Measurements from ENCODE around the gene CNRIP1. TPM values are rescaled to one million over a fixed set of nuclear protein-coding genes. Genes with fewer than 3 reads are reported as not detected.

Gene CNRIP1
- polyA plus RNA-seq, 2 donors, result 2.1 to 3.8 TPM

- no peaks in the 10 kb centered on the region for H3K36me3 ChIP-seq (ENCODE audit: control insufficient read depth in 2 of 2, insufficient read depth in 2 of 2, low read length in 1 of 2)
- H3K4me3 ChIP-seq (ENCODE audit: low read depth in 1 of 2, low read length in 2 of 2), result no peak overlapping the region
- H3K4me1 ChIP-seq (ENCODE audit: control insufficient read depth in 2 of 2, insufficient read depth in 2 of 2, low read length in 1 of 2), result no peaks in the 10 kb centered on the region
- no peak overlapping the region for H3K27ac ChIP-seq (ENCODE audit: low read depth in 2 of 2, low read length in 1 of 2)
- no peaks in the 10 kb centered on the region for H3K9me3 ChIP-seq (ENCODE audit: control insufficient read depth in 2 of 2, insufficient read depth in 1 of 2, low read depth in 1 of 2, low read length in 1 of 2)
- no peaks in the 10 kb centered on the region for H3K27me3 ChIP-seq (ENCODE audit: control insufficient read depth in 1 of 2, insufficient read depth in 2 of 2, low read length in 2 of 2)
- WGBS, 2 donors, result 79 to 85% methylated on average over 4 of the region's 4 CpGs
Observed at GRCh38 chr2:68341583-68341982, 21.8 kb upstream of the CNRIP1 start.

GRCh38 chr2:68341062-68341329 lies 21.2 kb upstream of the CNRIP1 start:
- no peaks in the 10 kb centered on the region for H3K9me3 ChIP-seq (ENCODE audit: control insufficient read depth in 2 of 2, insufficient read depth in 1 of 2, low read depth in 1 of 2, low read length in 1 of 2)
- H3K4me1 ChIP-seq (ENCODE audit: control insufficient read depth in 2 of 2, insufficient read depth in 2 of 2, low read length in 1 of 2), result no peaks in the 10 kb centered on the region
- H3K36me3 ChIP-seq (ENCODE audit: control insufficient read depth in 2 of 2, insufficient read depth in 2 of 2, low read length in 1 of 2), result no peaks in the 10 kb centered on the region
- no peaks in the 10 kb centered on the region for H3K27me3 ChIP-seq (ENCODE audit: control insufficient read depth in 1 of 2, insufficient read depth in 2 of 2, low read length in 2 of 2)
- WGBS, 2 donors, result 61 to 97% methylated on average over 3 of the region's 3 CpGs
- no peak overlapping the region for H3K4me3 ChIP-seq (ENCODE audit: low read depth in 1 of 2, low read length in 2 of 2)
- H3K27ac ChIP-seq (ENCODE audit: low read depth in 2 of 2, low read length in 1 of 2), result no peak overlapping the region

- Histone ChIP-seq H3K27me3 (ENCODE audit: control insufficient read depth in 1 of 2, insufficient read depth in 2 of 2, low read length in 2 of 2) (no peaks in the 10 kb centered on the region), H3K27ac (ENCODE audit: low read depth in 2 of 2, low read length in 1 of 2) (no peak overlapping the region), H3K4me3 (ENCODE audit: low read depth in 1 of 2, low read length in 2 of 2) (no peak overlapping the region), H3K4me1 (ENCODE audit: control insufficient read depth in 2 of 2, insufficient read depth in 2 of 2, low read length in 1 of 2) (no peaks in the 10 kb centered on the region), H3K9me3 (ENCODE audit: control insufficient read depth in 2 of 2, insufficient read depth in 1 of 2, low read depth in 1 of 2, low read length in 1 of 2) (no peaks in the 10 kb centered on the region), H3K36me3 (ENCODE audit: control insufficient read depth in 2 of 2, insufficient read depth in 2 of 2, low read length in 1 of 2) (no peaks in the 10 kb centered on the region)
- WGBS, 2 donors, result 61 to 72% methylated on average over 5 of the region's 5 CpGs
Observed at GRCh38 chr2:68340226-68341061, 20.7 kb upstream of the CNRIP1 start.

GRCh38 chr2:68336192-68336591 lies 16.4 kb upstream of the CNRIP1 start:
- no peaks in the 10 kb centered on the region for H3K36me3 ChIP-seq (ENCODE audit: control insufficient read depth in 2 of 2, insufficient read depth in 2 of 2, low read length in 1 of 2)
- no peak overlapping the region for H3K27ac ChIP-seq (ENCODE audit: low read depth in 2 of 2, low read length in 1 of 2)
- H3K4me1 ChIP-seq (ENCODE audit: control insufficient read depth in 2 of 2, insufficient read depth in 2 of 2, low read length in 1 of 2), result no peaks in the 10 kb centered on the region
- 73 to 85% methylated on average over 1 of the region's 1 CpG for WGBS, 2 donors
- no peaks in the 10 kb centered on the region for H3K27me3 ChIP-seq (ENCODE audit: control insufficient read depth in 1 of 2, insufficient read depth in 2 of 2, low read length in 2 of 2)
- no peaks in the 10 kb centered on the region for H3K9me3 ChIP-seq (ENCODE audit: control insufficient read depth in 2 of 2, insufficient read depth in 1 of 2, low read depth in 1 of 2, low read length in 1 of 2)
- no peak overlapping the region for H3K4me3 ChIP-seq (ENCODE audit: low read depth in 1 of 2, low read length in 2 of 2)

- Histone ChIP-seq H3K27ac (ENCODE audit: low read depth in 2 of 2, low read length in 1 of 2) (no peak overlapping the region), H3K4me1 (ENCODE audit: control insufficient read depth in 2 of 2, insufficient read depth in 2 of 2, low read length in 1 of 2) (no peaks in the 10 kb centered on the region), H3K27me3 (ENCODE audit: control insufficient read depth in 1 of 2, insufficient read depth in 2 of 2, low read length in 2 of 2) (no peaks in the 10 kb centered on the region), H3K9me3 (ENCODE audit: control insufficient read depth in 2 of 2, insufficient read depth in 1 of 2, low read depth in 1 of 2, low read length in 1 of 2) (no peaks in the 10 kb centered on the region), H3K4me3 (ENCODE audit: low read depth in 1 of 2, low read length in 2 of 2) (no peak overlapping the region), H3K36me3 (ENCODE audit: control insufficient read depth in 2 of 2, insufficient read depth in 2 of 2, low read length in 1 of 2) (no peaks in the 10 kb centered on the region)
- 64 to 65% methylated on average over 3 of the region's 3 CpGs for WGBS, 2 donors
Observed at GRCh38 chr2:68333931-68334330, 14.2 kb upstream of the CNRIP1 start.

GRCh38 chr2:68333009-68333408 lies 13.3 kb upstream of the CNRIP1 start:
- WGBS, 2 donors, result 87 to 93% methylated on average over 8 of the region's 8 CpGs
- H3K4me3 ChIP-seq (ENCODE audit: low read depth in 1 of 2, low read length in 2 of 2), result no peak overlapping the region
- no peaks in the 10 kb centered on the region for H3K27me3 ChIP-seq (ENCODE audit: control insufficient read depth in 1 of 2, insufficient read depth in 2 of 2, low read length in 2 of 2)
- no peaks in the 10 kb centered on the region for H3K36me3 ChIP-seq (ENCODE audit: control insufficient read depth in 2 of 2, insufficient read depth in 2 of 2, low read length in 1 of 2)
- H3K9me3 ChIP-seq (ENCODE audit: control insufficient read depth in 2 of 2, insufficient read depth in 1 of 2, low read depth in 1 of 2, low read length in 1 of 2), result no peaks in the 10 kb centered on the region
- no peaks in the 10 kb centered on the region for H3K4me1 ChIP-seq (ENCODE audit: control insufficient read depth in 2 of 2, insufficient read depth in 2 of 2, low read length in 1 of 2)
- no peak overlapping the region for H3K27ac ChIP-seq (ENCODE audit: low read depth in 2 of 2, low read length in 1 of 2)

GRCh38 chr2:68330691-68331090 lies 10.9 kb upstream of the CNRIP1 start:
- H3K27me3 ChIP-seq (ENCODE audit: control insufficient read depth in 1 of 2, insufficient read depth in 2 of 2, low read length in 2 of 2), result no peaks in the 10 kb centered on the region
- no peak overlapping the region for H3K27ac ChIP-seq (ENCODE audit: low read depth in 2 of 2, low read length in 1 of 2)
- H3K4me1 ChIP-seq (ENCODE audit: control insufficient read depth in 2 of 2, insufficient read depth in 2 of 2, low read length in 1 of 2), result no peaks in the 10 kb centered on the region
- H3K4me3 ChIP-seq (ENCODE audit: low read depth in 1 of 2, low read length in 2 of 2), result no peak overlapping the region
- no peaks in the 10 kb centered on the region for H3K9me3 ChIP-seq (ENCODE audit: control insufficient read depth in 2 of 2, insufficient read depth in 1 of 2, low read depth in 1 of 2, low read length in 1 of 2)
- no peaks in the 10 kb centered on the region for H3K36me3 ChIP-seq (ENCODE audit: control insufficient read depth in 2 of 2, insufficient read depth in 2 of 2, low read length in 1 of 2)
- WGBS, 2 donors, result 58 to 73% methylated on average over 2 of the region's 2 CpGs

GRCh38 chr2:68328901-68329300 lies 9.2 kb upstream of the CNRIP1 start:
- no peaks in the 10 kb centered on the region for H3K27me3 ChIP-seq (ENCODE audit: control insufficient read depth in 1 of 2, insufficient read depth in 2 of 2, low read length in 2 of 2)
- H3K4me1 ChIP-seq (ENCODE audit: control insufficient read depth in 2 of 2, insufficient read depth in 2 of 2, low read length in 1 of 2), result no peaks in the 10 kb centered on the region
- 67 to 80% methylated on average over 5 of the region's 5 CpGs for WGBS, 2 donors

GRCh38 chr2:68325056-68325455 lies 5.3 kb upstream of the CNRIP1 start:
- no peaks in the 10 kb centered on the region for H3K9me3 ChIP-seq (ENCODE audit: control insufficient read depth in 2 of 2, insufficient read depth in 1 of 2, low read depth in 1 of 2, low read length in 1 of 2)
- no peak overlapping the region for H3K4me3 ChIP-seq (ENCODE audit: low read depth in 1 of 2, low read length in 2 of 2)
- no peaks in the 10 kb centered on the region for H3K36me3 ChIP-seq (ENCODE audit: control insufficient read depth in 2 of 2, insufficient read depth in 2 of 2, low read length in 1 of 2)
- 70 to 78% methylated on average over 3 of the region's 3 CpGs for WGBS, 2 donors
- no peaks in the 10 kb centered on the region for H3K4me1 ChIP-seq (ENCODE audit: control insufficient read depth in 2 of 2, insufficient read depth in 2 of 2, low read length in 1 of 2)
- H3K27ac ChIP-seq (ENCODE audit: low read depth in 2 of 2, low read length in 1 of 2), result no peak overlapping the region
- H3K27me3 ChIP-seq (ENCODE audit: control insufficient read depth in 1 of 2, insufficient read depth in 2 of 2, low read length in 2 of 2), result peaks cover 0 to 2% of the 10 kb centered on the region in 2 donors

More at GRCh38 chr2:68328901-68329300, 9.2 kb upstream of the CNRIP1 start:
- Histone ChIP-seq H3K36me3 (ENCODE audit: control insufficient read depth in 2 of 2, insufficient read depth in 2 of 2, low read length in 1 of 2) (no peaks in the 10 kb centered on the region), H3K4me3 (ENCODE audit: low read depth in 1 of 2, low read length in 2 of 2) (no peak overlapping the region), H3K27ac (ENCODE audit: low read depth in 2 of 2, low read length in 1 of 2) (no peak overlapping the region), H3K9me3 (ENCODE audit: control insufficient read depth in 2 of 2, insufficient read depth in 1 of 2, low read depth in 1 of 2, low read length in 1 of 2) (no peaks in the 10 kb centered on the region)

- H3K36me3 ChIP-seq (ENCODE audit: control insufficient read depth in 2 of 2, insufficient read depth in 2 of 2, low read length in 1 of 2), result peaks cover 0 to 2% of the 10 kb centered on the region in 2 donors
- no peaks in the 10 kb centered on the region for H3K9me3 ChIP-seq (ENCODE audit: control insufficient read depth in 2 of 2, insufficient read depth in 1 of 2, low read depth in 1 of 2, low read length in 1 of 2)
- H3K4me3 ChIP-seq (ENCODE audit: low read depth in 1 of 2, low read length in 2 of 2), result peak overlapping the region; percentile 48 to 62
- 7 to 10% methylated on average over 11 of the region's 11 CpGs for WGBS, 2 donors
- H3K27me3 ChIP-seq (ENCODE audit: control insufficient read depth in 1 of 2, insufficient read depth in 2 of 2, low read length in 2 of 2), result peaks cover 0 to 5% of the 10 kb centered on the region in 2 donors
- peaks cover 4 to 9% of the 10 kb centered on the region in 2 donors for H3K4me1 ChIP-seq (ENCODE audit: control insufficient read depth in 2 of 2, insufficient read depth in 2 of 2, low read length in 1 of 2)
- H3K27ac ChIP-seq (ENCODE audit: low read depth in 2 of 2, low read length in 1 of 2), result peak overlapping the region; percentile 66 to 76
Observed at GRCh38 chr2:68320118-68320641, 431 bp upstream of the CNRIP1 start.

Data from esophagus (tissue), 2 donors.